Stimulated activated CD8-positive, alpha-beta memory T cell treated with anti-CD3 and anti-CD28 coated beads, Interleukin-12 subunit alpha, Interleukin-12 subunit beta, amount 100 ng/mL, for 1 hour (primary cell): ENCODE measurements around the gene EMID1.

Experiments
- DNase-seq: peaks from one replicate; pipeline ENCODE4 v3.0.0-alpha.2; 2020; ENCODE audit warnings: low read depth

The EMID1 gene

GRCh38 chr22:29205594-29206371, at the start of gene EMID1:
EMID1 (plus strand) TSS chr22:29205896; CDS start chr22:29206039, 143 bp downstream.
- no peak for DNase-seq

GRCh38 chr22:29155966-29156365, 49.7 kb upstream of the EMID1 start:
- no peak for DNase-seq

- no peak for DNase-seq
Measured at GRCh38 chr22:29156507-29156906, 49.2 kb upstream of the EMID1 start.

- no peak for DNase-seq
Measured at GRCh38 chr22:29157759-29158535, 47.7 kb upstream of the EMID1 start.

GRCh38 chr22:29158546-29158945, 47.1 kb upstream of the EMID1 start:
- no peak for DNase-seq

- no peak for DNase-seq
Measured at GRCh38 chr22:29163808-29164207, 41.9 kb upstream of the EMID1 start.

- no peak for DNase-seq
Measured at GRCh38 chr22:29165321-29166060, 40.2 kb upstream of the EMID1 start.

- no peak for DNase-seq
Measured at GRCh38 chr22:29166180-29166579, 39.5 kb upstream of the EMID1 start.

- peak; percentile 2 for DNase-seq
Measured at GRCh38 chr22:29167032-29167911, 38.4 kb upstream of the EMID1 start.

- no peak for DNase-seq
Measured at GRCh38 chr22:29171721-29172120, 34.0 kb upstream of the EMID1 start.

GRCh38 chr22:29172216-29172615, 33.5 kb upstream of the EMID1 start:
- no peak for DNase-seq

- DNase-seq = no peak
Measured at GRCh38 chr22:29175312-29175835, 30.3 kb upstream of the EMID1 start.

- DNase-seq = no peak
Measured at GRCh38 chr22:29183971-29184848, 21.5 kb upstream of the EMID1 start.

- no peak for DNase-seq
Measured at GRCh38 chr22:29184849-29185490, 20.7 kb upstream of the EMID1 start.

GRCh38 chr22:29186302-29186701, 19.4 kb upstream of the EMID1 start:
- DNase-seq = no peak

GRCh38 chr22:29187831-29188230, 17.9 kb upstream of the EMID1 start:
- no peak for DNase-seq

GRCh38 chr22:29190051-29190450, 15.6 kb upstream of the EMID1 start:
- DNase-seq = no peak

- no peak for DNase-seq
Measured at GRCh38 chr22:29190918-29191317, 14.8 kb upstream of the EMID1 start.

GRCh38 chr22:29193021-29193420, 12.7 kb upstream of the EMID1 start:
- no peak for DNase-seq

GRCh38 chr22:29194184-29194583, 11.5 kb upstream of the EMID1 start:
- DNase-seq = no peak
